ENCODE measurements around the gene NEK7.

Gene NEK7

GRCh38 chr1:198254948-198255347 lies 98.2 kb downstream of the NEK7 start:
- H3K9ac ChIP-seq (ENCODE audit: low read length) = no peak overlapping the region
- H3F3A ChIP-seq (ENCODE audit: insufficient read depth) = no peaks in the 10 kb centered on the region
- TF ChIP-seq EZH2phosphoT487 (conservative IDR thresholded peaks at IDR 0.05; ENCODE audit: low read length) = no peak
- TF ChIP-seq, protein P1, sequence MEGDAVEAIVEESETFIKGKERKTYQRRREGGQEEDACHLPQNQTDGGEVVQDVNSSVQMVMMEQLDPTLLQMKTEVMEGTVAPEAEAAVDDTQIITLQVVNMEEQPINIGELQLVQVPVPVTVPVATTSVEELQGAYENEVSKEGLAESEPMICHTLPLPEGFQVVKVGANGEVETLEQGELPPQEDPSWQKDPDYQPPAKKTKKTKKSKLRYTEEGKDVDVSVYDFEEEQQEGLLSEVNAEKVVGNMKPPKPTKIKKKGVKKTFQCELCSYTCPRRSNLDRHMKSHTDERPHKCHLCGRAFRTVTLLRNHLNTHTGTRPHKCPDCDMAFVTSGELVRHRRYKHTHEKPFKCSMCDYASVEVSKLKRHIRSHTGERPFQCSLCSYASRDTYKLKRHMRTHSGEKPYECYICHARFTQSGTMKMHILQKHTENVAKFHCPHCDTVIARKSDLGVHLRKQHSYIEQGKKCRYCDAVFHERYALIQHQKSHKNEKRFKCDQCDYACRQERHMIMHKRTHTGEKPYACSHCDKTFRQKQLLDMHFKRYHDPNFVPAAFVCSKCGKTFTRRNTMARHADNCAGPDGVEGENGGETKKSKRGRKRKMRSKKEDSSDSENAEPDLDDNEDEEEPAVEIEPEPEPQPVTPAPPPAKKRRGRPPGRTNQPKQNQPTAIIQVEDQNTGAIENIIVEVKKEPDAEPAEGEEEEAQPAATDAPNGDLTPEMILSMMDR (IDR thresholded peaks at IDR 0.05; ENCODE audit: insufficient read depth, low read length, poor library complexity, severe bottlenecking) = no peak
- H3K4me3 ChIP-seq (ENCODE audit: insufficient read depth, low read length, poor library complexity, severe bottlenecking) = no peak overlapping the region
- H3K4me2 ChIP-seq (ENCODE audit: low read depth, low read length, poor library complexity, severe bottlenecking) = no peak overlapping the region
- no peak overlapping the region for H3K27ac ChIP-seq (ENCODE audit: low read depth, low read length)
- no peak overlapping the region for H2AFZ ChIP-seq (ENCODE audit: low read depth, low read length, severe bottlenecking)
- H3K9me3 ChIP-seq (ENCODE audit: insufficient read depth, low read length) = no peaks in the 10 kb centered on the region
- no peaks in the 10 kb centered on the region for H3K36me3 ChIP-seq (ENCODE audit: low read length)
- H3K79me2 ChIP-seq (ENCODE audit: insufficient read depth, low read length) = no peaks in the 10 kb centered on the region
- no peaks in the 10 kb centered on the region for H3K9me2 ChIP-seq (replicated peaks; ENCODE audit: insufficient read depth, low read length)
- H3K27me3 ChIP-seq (ENCODE audit: low read length) = no peaks in the 10 kb centered on the region
- H4K20me1 ChIP-seq (ENCODE audit: low read depth, low read length) = no peaks in the 10 kb centered on the region

GRCh38 chr1:198255784-198256183 lies 99.0 kb downstream of the NEK7 start:
- Histone ChIP-seq H3K36me3 (ENCODE audit: low read length) (no peaks in the 10 kb centered on the region), H3K9me3 (ENCODE audit: insufficient read depth, low read length) (no peaks in the 10 kb centered on the region), H3K4me3 (ENCODE audit: insufficient read depth, low read length, poor library complexity, severe bottlenecking) (no peak overlapping the region), H3K9ac (ENCODE audit: low read length) (no peak overlapping the region), H3F3A (ENCODE audit: insufficient read depth) (no peaks in the 10 kb centered on the region), H3K27me3 (ENCODE audit: low read length) (no peaks in the 10 kb centered on the region), H4K20me1 (ENCODE audit: low read depth, low read length) (no peaks in the 10 kb centered on the region), H3K27ac (ENCODE audit: low read depth, low read length) (no peak overlapping the region), H2AFZ (ENCODE audit: low read depth, low read length, severe bottlenecking) (no peak overlapping the region), H3K4me2 (ENCODE audit: low read depth, low read length, poor library complexity, severe bottlenecking) (no peak overlapping the region), H3K79me2 (ENCODE audit: insufficient read depth, low read length) (no peaks in the 10 kb centered on the region), H3K9me2 (replicated peaks; ENCODE audit: insufficient read depth, low read length) (no peaks in the 10 kb centered on the region)
- TF ChIP-seq, protein P1 (IDR thresholded peaks at IDR 0.05; ENCODE audit: insufficient read depth, low read length, poor library complexity, severe bottlenecking) = no peak
- TF ChIP-seq EZH2phosphoT487 (conservative IDR thresholded peaks at IDR 0.05; ENCODE audit: low read length) = no peak

DNA sequence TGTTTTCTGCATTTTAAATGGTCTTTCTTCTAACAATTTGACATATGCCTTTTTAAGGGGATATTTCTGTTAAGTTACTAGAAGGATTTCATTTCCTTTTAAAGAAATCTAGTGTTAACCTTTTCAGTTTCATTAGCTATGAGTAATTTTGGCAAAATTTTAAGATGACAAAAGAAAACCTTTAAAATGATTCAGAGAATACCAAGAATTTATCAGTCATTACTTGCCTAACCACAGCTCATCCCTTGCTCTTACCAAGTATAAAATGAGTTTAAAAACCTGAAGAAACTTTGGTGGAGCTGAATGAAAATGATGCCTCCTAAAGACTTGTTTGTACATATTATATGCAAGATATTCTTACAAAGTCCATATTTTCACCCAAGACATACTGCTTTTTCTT lies 101.7 kb downstream of the NEK7 start:
- Histone ChIP-seq H3K9me3 (ENCODE audit: insufficient read depth, low read length) (no peaks in the 10 kb centered on the region), H3K4me3 (ENCODE audit: insufficient read depth, low read length, poor library complexity, severe bottlenecking) (no peak overlapping the region), H3K27me3 (ENCODE audit: low read length) (no peaks in the 10 kb centered on the region), H3K9me2 (replicated peaks; ENCODE audit: insufficient read depth, low read length) (no peaks in the 10 kb centered on the region), H3K27ac (ENCODE audit: low read depth, low read length) (no peak overlapping the region), H2AFZ (ENCODE audit: low read depth, low read length, severe bottlenecking) (no peak overlapping the region), H4K20me1 (ENCODE audit: low read depth, low read length) (no peaks in the 10 kb centered on the region), H3F3A (ENCODE audit: insufficient read depth) (no peaks in the 10 kb centered on the region), H3K79me2 (ENCODE audit: insufficient read depth, low read length) (no peaks in the 10 kb centered on the region), H3K36me3 (ENCODE audit: low read length) (no peaks in the 10 kb centered on the region), H3K4me2 (ENCODE audit: low read depth, low read length, poor library complexity, severe bottlenecking) (no peak overlapping the region), H3K9ac (ENCODE audit: low read length) (no peak overlapping the region)
- TF ChIP-seq, protein P1 (IDR thresholded peaks at IDR 0.05; ENCODE audit: insufficient read depth, low read length, poor library complexity, severe bottlenecking) = no peak
- no peak for TF ChIP-seq EZH2phosphoT487 (conservative IDR thresholded peaks at IDR 0.05; ENCODE audit: low read length)
